Activated naive CD8-positive, alpha-beta T cell (primary cell): ENCODE measurements around the gene MAPK4.
"Not testable (repeated sequence)": the region's sequence is repeated elsewhere in the genome, so short reads cannot be mapped to it uniquely, and the experiment has no call there.

ENCODE experiments used
- H3K27ac Mint-ChIP-seq: one replicate; pipeline ENCODE4 v1.8.0; 2021; ENCODE audit warnings: mixed read lengths
- H3K27me3 Mint-ChIP-seq: one replicate; pipeline ENCODE4 v1.8.0; 2021; ENCODE audit warnings: mixed read lengths
- H3K36me3 Mint-ChIP-seq: one replicate; pipeline ENCODE4 v1.8.0; 2021; ENCODE audit warnings: mixed read lengths
- H3K4me1 Mint-ChIP-seq: one replicate; pipeline ENCODE4 v1.8.0; 2021; ENCODE audit warnings: low read depth, mixed read lengths
- H3K4me3 Mint-ChIP-seq: one replicate; pipeline ENCODE4 v1.8.0; 2021; ENCODE audit warnings: mild to moderate bottlenecking, mixed read lengths
- H3K9me3 Mint-ChIP-seq: one replicate; pipeline ENCODE4 v1.8.0; 2021; ENCODE audit warnings: low read depth, mixed read lengths

MAPK4 gene

DNA sequence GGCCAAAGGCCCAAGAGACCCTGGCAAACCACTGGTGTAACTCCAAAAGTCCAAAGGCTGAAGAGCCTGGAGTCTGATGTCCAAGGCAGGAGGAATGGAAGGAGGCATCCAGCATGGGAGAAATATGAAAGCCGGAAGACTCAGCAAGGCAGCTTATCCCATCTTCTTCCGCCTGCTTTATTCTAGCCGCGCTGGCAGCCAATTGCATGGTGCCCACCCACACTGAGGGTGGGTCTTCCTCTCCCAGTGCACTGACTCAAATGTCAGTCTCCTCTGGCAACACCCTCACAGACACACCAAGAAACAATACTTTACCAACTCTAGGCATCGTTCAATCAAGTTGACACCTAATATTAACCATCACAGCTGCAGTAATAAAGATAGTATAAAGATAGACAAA is 34.1 kb downstream of the MAPK4 start:
- Mint-ChIP-seq H3K9me3 (no peaks in the 10 kb centered on the region), H3K27me3 (peaks cover 1% of the 10 kb centered on the region), H3K4me1 (no peaks in the 10 kb centered on the region), H3K4me3 (no peak overlapping the region), H3K36me3 (no peaks in the 10 kb centered on the region), H3K27ac (no peak overlapping the region)

- H3K27ac Mint-ChIP-seq = no peak overlapping the region
- no peaks in the 10 kb centered on the region for H3K36me3 Mint-ChIP-seq
- H3K27me3 Mint-ChIP-seq = peaks cover 1% of the 10 kb centered on the region
Measured at GRCh38 chr18:50594942-50595341, 35.1 kb downstream of the MAPK4 start.

GRCh38 chr18:50602466-50602865 is 42.6 kb downstream of the MAPK4 start:
- H3K4me3 Mint-ChIP-seq = no peak overlapping the region
- peaks cover 3% of the 10 kb centered on the region for H3K27me3 Mint-ChIP-seq
- no peaks in the 10 kb centered on the region for H3K4me1 Mint-ChIP-seq
- no peaks in the 10 kb centered on the region for H3K9me3 Mint-ChIP-seq
- no peak overlapping the region for H3K27ac Mint-ChIP-seq
- no peaks in the 10 kb centered on the region for H3K36me3 Mint-ChIP-seq

More at GRCh38 chr18:50594942-50595341, 35.1 kb downstream of the MAPK4 start:
- no peak overlapping the region for H3K4me3 Mint-ChIP-seq
- no peaks in the 10 kb centered on the region for H3K4me1 Mint-ChIP-seq
- no peaks in the 10 kb centered on the region for H3K9me3 Mint-ChIP-seq

GRCh38 chr18:50606609-50607008 is 46.7 kb downstream of the MAPK4 start:
- H3K4me3 Mint-ChIP-seq = no peak overlapping the region
- H3K4me1 Mint-ChIP-seq = no peaks in the 10 kb centered on the region
- H3K27me3 Mint-ChIP-seq = peaks cover 2% of the 10 kb centered on the region
- no peak overlapping the region for H3K27ac Mint-ChIP-seq
- H3K36me3 Mint-ChIP-seq = no peaks in the 10 kb centered on the region
- no peaks in the 10 kb centered on the region for H3K9me3 Mint-ChIP-seq

- H3K9me3 Mint-ChIP-seq = no peaks in the 10 kb centered on the region
- no peaks in the 10 kb centered on the region for H3K4me1 Mint-ChIP-seq
- H3K36me3 Mint-ChIP-seq = no peaks in the 10 kb centered on the region
Measured at GRCh38 chr18:50607378-50607926, 47.6 kb downstream of the MAPK4 start.

GRCh38 chr18:50609171-50609570 is 49.3 kb downstream of the MAPK4 start:
- not testable (repeated sequence) for H3K4me3 Mint-ChIP-seq, H3K36me3 Mint-ChIP-seq, H3K9me3 Mint-ChIP-seq, H3K27me3 Mint-ChIP-seq, H3K27ac Mint-ChIP-seq, H3K4me1 Mint-ChIP-seq

More at GRCh38 chr18:50607378-50607926, 47.6 kb downstream of the MAPK4 start:
- no peak overlapping the region for H3K27ac Mint-ChIP-seq
- no peak overlapping the region for H3K4me3 Mint-ChIP-seq
- H3K27me3 Mint-ChIP-seq = peaks cover 2% of the 10 kb centered on the region

GRCh38 chr18:50610349-50610748 is 50.5 kb downstream of the MAPK4 start:
- no peak overlapping the region for H3K4me3 Mint-ChIP-seq
- no peaks in the 10 kb centered on the region for H3K27me3 Mint-ChIP-seq
- no peaks in the 10 kb centered on the region for H3K36me3 Mint-ChIP-seq

DNA sequence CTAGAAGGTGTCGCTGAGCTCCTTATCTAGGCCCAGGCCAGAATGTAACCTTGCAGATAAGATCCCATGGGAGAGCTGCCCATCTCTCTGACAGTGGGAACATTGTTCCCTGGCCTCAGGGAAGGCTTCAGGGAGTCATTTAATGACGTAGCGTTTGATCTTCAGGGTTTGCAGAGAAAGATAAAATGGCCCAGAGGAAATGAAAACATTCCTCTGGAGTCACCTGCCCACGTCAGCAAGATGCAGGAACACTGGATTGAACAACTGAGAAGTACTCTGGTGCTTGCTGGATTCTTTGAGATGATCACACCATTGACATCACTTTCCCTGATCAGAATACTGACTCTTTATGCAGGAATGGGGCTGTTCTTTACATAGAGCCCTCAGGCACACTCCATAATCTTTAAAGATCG is 51.6 kb downstream of the MAPK4 start:
- no peak overlapping the region for H3K4me3 Mint-ChIP-seq
- no peak overlapping the region for H3K27ac Mint-ChIP-seq
- no peaks in the 10 kb centered on the region for H3K4me1 Mint-ChIP-seq

More at GRCh38 chr18:50610349-50610748, 50.5 kb downstream of the MAPK4 start:
- no peaks in the 10 kb centered on the region for H3K4me1 Mint-ChIP-seq
- H3K9me3 Mint-ChIP-seq = no peaks in the 10 kb centered on the region
- H3K27ac Mint-ChIP-seq = no peak overlapping the region

GRCh38 chr18:50614838-50615237 is 55.0 kb downstream of the MAPK4 start:
- Mint-ChIP-seq H3K4me3 (no peak overlapping the region), H3K27me3 (no peaks in the 10 kb centered on the region), H3K36me3 (no peaks in the 10 kb centered on the region), H3K9me3 (no peaks in the 10 kb centered on the region), H3K27ac (no peak overlapping the region), H3K4me1 (no peaks in the 10 kb centered on the region)

More for the DNA sequence above, 51.6 kb downstream of the MAPK4 start:
- Mint-ChIP-seq H3K27me3 (no peaks in the 10 kb centered on the region), H3K9me3 (no peaks in the 10 kb centered on the region), H3K36me3 (no peaks in the 10 kb centered on the region)

DNA sequence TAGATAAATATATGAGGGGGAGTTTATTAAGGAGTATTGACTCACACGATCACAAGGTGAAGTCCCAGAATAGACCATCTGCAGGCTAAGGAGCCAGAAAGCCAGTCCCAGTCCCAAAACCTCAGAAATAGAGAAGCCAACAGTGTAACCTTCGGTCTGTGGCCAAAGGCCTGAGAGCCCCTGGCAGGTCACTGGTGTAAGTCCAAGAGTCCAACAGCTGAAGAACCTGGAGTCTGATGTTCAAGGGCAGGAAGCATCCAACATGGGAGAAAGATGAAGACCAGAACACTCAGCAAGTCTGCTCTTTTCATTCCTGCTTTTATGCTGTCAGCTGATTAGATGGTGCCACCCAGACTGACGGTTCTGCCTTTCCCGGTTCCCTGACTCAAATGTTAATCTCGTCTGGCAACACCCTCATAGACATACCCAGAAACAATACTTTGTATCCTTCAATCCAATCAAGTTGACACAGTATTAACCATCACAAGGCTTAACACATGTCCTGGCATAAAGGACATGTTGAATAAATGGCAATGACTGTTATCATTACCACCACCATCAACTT is 56.7 kb downstream of the MAPK4 start:
- H3K9me3 Mint-ChIP-seq = no peaks in the 10 kb centered on the region
- no peak overlapping the region for H3K4me3 Mint-ChIP-seq
- no peaks in the 10 kb centered on the region for H3K36me3 Mint-ChIP-seq
- H3K27me3 Mint-ChIP-seq = no peaks in the 10 kb centered on the region
- H3K4me1 Mint-ChIP-seq = no peaks in the 10 kb centered on the region
- no peak overlapping the region for H3K27ac Mint-ChIP-seq

- Mint-ChIP-seq H3K36me3 (no peaks in the 10 kb centered on the region), H3K27me3 (no peaks in the 10 kb centered on the region), H3K9me3 (no peaks in the 10 kb centered on the region), H3K27ac (no peak overlapping the region), H3K4me3 (no peak overlapping the region), H3K4me1 (no peaks in the 10 kb centered on the region)
Measured at GRCh38 chr18:50619861-50620275, 60.0 kb downstream of the MAPK4 start.

DNA sequence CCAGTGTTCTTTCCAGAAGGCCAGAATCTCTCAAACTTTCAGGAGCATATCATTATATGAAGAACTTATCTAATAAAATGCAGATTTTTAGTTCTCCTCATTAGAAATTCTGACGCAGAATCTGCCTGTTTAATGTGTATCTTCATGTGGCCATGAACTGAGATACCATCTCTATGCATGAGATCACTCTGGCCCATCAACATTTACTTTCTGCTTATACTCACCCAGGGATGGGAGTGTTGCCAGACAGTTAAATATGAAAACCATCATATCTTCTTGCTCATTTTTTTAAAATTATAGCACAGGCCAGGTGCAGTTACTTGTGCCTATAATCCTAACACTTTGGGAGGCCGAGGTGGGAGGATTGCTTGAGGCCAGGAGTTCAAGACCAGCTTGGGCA is 60.4 kb downstream of the MAPK4 start:
- Mint-ChIP-seq H3K27me3 (no peaks in the 10 kb centered on the region), H3K27ac (no peak overlapping the region), H3K4me1 (no peaks in the 10 kb centered on the region), H3K9me3 (no peaks in the 10 kb centered on the region), H3K4me3 (no peak overlapping the region), H3K36me3 (no peaks in the 10 kb centered on the region)

DNA sequence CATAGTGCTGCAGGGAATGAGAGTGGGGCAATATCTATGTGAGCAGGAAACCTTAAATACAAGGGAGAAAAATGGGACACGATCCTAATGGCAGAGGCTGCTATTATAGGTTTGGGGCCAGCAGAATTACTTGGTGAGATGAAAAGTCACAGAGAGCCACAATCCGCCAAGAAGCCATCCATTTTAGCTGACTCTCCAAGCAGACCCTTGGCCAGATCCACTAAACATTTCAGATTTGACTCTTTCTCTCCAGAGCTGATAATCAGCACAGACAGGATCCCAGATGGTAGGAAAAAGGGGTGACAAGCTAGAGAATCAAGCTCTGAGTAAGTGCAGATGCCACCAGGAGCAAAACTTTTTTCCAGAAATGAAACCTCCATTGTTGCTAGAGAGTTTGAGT is 61.5 kb downstream of the MAPK4 start:
- Mint-ChIP-seq H3K4me1 (no peaks in the 10 kb centered on the region), H3K9me3 (no peaks in the 10 kb centered on the region), H3K36me3 (no peaks in the 10 kb centered on the region), H3K4me3 (no peak overlapping the region), H3K27ac (no peak overlapping the region), H3K27me3 (no peaks in the 10 kb centered on the region)

DNA sequence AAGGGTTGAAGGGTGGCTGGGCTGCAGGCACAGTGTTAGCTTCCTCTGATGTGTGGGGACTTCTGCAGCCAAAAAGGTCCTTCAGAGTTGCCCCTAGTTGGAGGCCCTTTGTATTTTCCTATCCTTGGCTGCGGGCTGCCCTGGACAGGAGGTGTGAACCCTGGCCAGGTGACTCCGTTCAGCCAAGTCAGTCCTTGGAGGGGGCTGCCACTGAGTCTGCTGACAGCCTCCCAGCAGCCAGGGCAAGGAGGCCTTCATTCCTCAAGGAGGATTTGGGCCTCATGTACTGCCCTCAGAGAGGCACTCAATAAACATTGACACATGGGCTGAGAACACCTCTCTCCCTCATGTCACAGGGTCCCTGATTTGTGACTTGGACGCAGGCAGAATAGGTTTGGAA is 62.4 kb downstream of the MAPK4 start:
- no peaks in the 10 kb centered on the region for H3K36me3 Mint-ChIP-seq
- H3K4me3 Mint-ChIP-seq = no peak overlapping the region
- no peak overlapping the region for H3K27ac Mint-ChIP-seq
- H3K27me3 Mint-ChIP-seq = no peaks in the 10 kb centered on the region
- no peaks in the 10 kb centered on the region for H3K4me1 Mint-ChIP-seq
- no peaks in the 10 kb centered on the region for H3K9me3 Mint-ChIP-seq

GRCh38 chr18:50622865-50623393 is 63.0 kb downstream of the MAPK4 start:
- Mint-ChIP-seq H3K4me1 (no peaks in the 10 kb centered on the region), H3K36me3 (no peaks in the 10 kb centered on the region), H3K27me3 (no peaks in the 10 kb centered on the region), H3K4me3 (no peak overlapping the region), H3K9me3 (no peaks in the 10 kb centered on the region), H3K27ac (no peak overlapping the region)
